NCI-H1105 treated with DMSO at 0.1 percent for 48 hours (cell line): ENCODE results near the gene WWOX.
A peak's percentile ranks its signal among the peaks of the same experiment; 100 is the strongest.

Source experiments
- DNase-seq: peaks from one replicate; lab custom pipeline; 2025; lab: John Stamatoyannopoulos, UW

WWOX gene

GRCh38 chr16:78903843-78904242 is 804.4 kb downstream of the WWOX start:
- no peak for DNase-seq

GRCh38 chr16:78906135-78906534 is 806.7 kb downstream of the WWOX start:
- no peak for DNase-seq

- no peak for DNase-seq
Observed at GRCh38 chr16:78909226-78909625, 809.8 kb downstream of the WWOX start.

- no peak for DNase-seq
Observed at GRCh38 chr16:78915811-78916345, 816.4 kb downstream of the WWOX start.

GRCh38 chr16:78916928-78917545 is 817.6 kb downstream of the WWOX start:
- DNase-seq = no peak

GRCh38 chr16:78918805-78919305 is 819.4 kb downstream of the WWOX start:
- no peak for DNase-seq

GRCh38 chr16:78919852-78920251 is 820.4 kb downstream of the WWOX start:
- DNase-seq = no peak

GRCh38 chr16:78920621-78921020 is 821.2 kb downstream of the WWOX start:
- no peak for DNase-seq

GRCh38 chr16:78925083-78925767 is 825.8 kb downstream of the WWOX start:
- DNase-seq = no peak

- peak; percentile 84 for DNase-seq
Observed at GRCh38 chr16:78926723-78927210, 827.3 kb downstream of the WWOX start.

GRCh38 chr16:78927766-78928165 is 828.3 kb downstream of the WWOX start:
- DNase-seq = no peak

- DNase-seq = no peak
Observed at GRCh38 chr16:78929841-78930240, 830.4 kb downstream of the WWOX start.

GRCh38 chr16:78930561-78930960 is 831.1 kb downstream of the WWOX start:
- DNase-seq = no peak

- DNase-seq = no peak
Observed at GRCh38 chr16:78931267-78931666, 831.8 kb downstream of the WWOX start.

- no peak for DNase-seq
Observed at GRCh38 chr16:78931678-78932077, 832.2 kb downstream of the WWOX start.

- DNase-seq = no peak
Observed at GRCh38 chr16:78932355-78932943, 833.0 kb downstream of the WWOX start.

- no peak for DNase-seq
Observed at GRCh38 chr16:78936060-78936459, 836.6 kb downstream of the WWOX start.

GRCh38 chr16:78939597-78939996 is 840.1 kb downstream of the WWOX start:
- no peak for DNase-seq

- DNase-seq = no peak
Observed at GRCh38 chr16:78942625-78943245, 843.3 kb downstream of the WWOX start.

- no peak for DNase-seq
Observed at GRCh38 chr16:78945336-78945735, 845.9 kb downstream of the WWOX start.

- no peak for DNase-seq
Observed at GRCh38 chr16:78946556-78946955, 847.1 kb downstream of the WWOX start.

GRCh38 chr16:78950768-78951167 is 851.3 kb downstream of the WWOX start:
- no peak for DNase-seq
